SK-N-MC (cell line): ENCODE results near the gene UHRF2.
"Not testable (repeated sequence)": the region's sequence is repeated elsewhere in the genome, so short reads cannot be mapped to it uniquely, and the experiment has no call there.

Experiments
- DNase-seq: peaks from one replicate; pipeline ENCODE4 v3.0.0-alpha.2; 2011; ENCODE audit warnings: low read depth, low spot score
- H3K27ac ChIP-seq: fragments of 200-600 bp; sonication (generic); 2 replicates; pipeline ENCODE4 v1.5.1; 2016; ENCODE audit warnings: mixed run types
- H3K36me3 ChIP-seq: fragments of 200-600 bp; sonication (generic); 2 replicates; pipeline ENCODE4 v1.6.1; 2017; ENCODE audit warnings: antibody characterized with exemption, low read length, mixed read lengths; ENCODE audit not compliant: insufficient read depth
- H3K4me3 ChIP-seq: fragments of 200-600 bp; sonication (generic); 2 replicates; pipeline ENCODE4 v1.5.1; 2016
- H3K9ac ChIP-seq: fragments of 200-600 bp; sonication (generic); 2 replicates; pipeline ENCODE4 v1.8.0; 2017; ENCODE audit warnings: mixed run types, mixed read lengths; ENCODE audit not compliant: insufficient read length
- H3K9me3 ChIP-seq: fragments of 200-600 bp; sonication (generic); 2 replicates; pipeline ENCODE4 v1.6.1; 2017; ENCODE audit warnings: low read depth, mild to moderate bottlenecking, antibody characterized with exemption, low read length, moderate library complexity, mixed read lengths
- EZH2 ChIP-seq: fragments of 200-600 bp; sonication (generic); IDR thresholded peaks from one replicate; pipeline ENCODE4 v1.6.1; 2017; ENCODE audit warnings: antibody characterized with exemption
- FOXP2 ChIP-seq: optimal IDR thresholded peaks from 2 replicates; pipeline ENCODE3; 2011; ENCODE audit warnings: mild to moderate bottlenecking, moderate library complexity; ENCODE audit not compliant: insufficient read depth; ENCODE audit errors: extremely low read length, control extremely low read depth
- POLR2AphosphoS5 ChIP-seq: IDR thresholded peaks from 2 replicates; pipeline ENCODE4 v1.6.1; 2012; ENCODE audit warnings: mild to moderate bottlenecking, low read depth, low read length, borderline replicate concordance

UHRF2 gene

GRCh38 chr9:6412487-6413364 is at the start of gene UHRF2:
UHRF2 (plus strand) TSS chr9:6413199; CDS start chr9:6413491, 292 bp downstream.
- Histone ChIP-seq H3K9ac (peak within 1 kb of the TSS; percentile 98), H3K27ac (peak within 1 kb of the TSS; percentile 59), H3K9me3 (no peaks in the 10 kb centered on the region), H3K4me3 (peak within 1 kb of the TSS; percentile 90), H3K36me3 (peaks cover 22% of the 10 kb centered on the region)
- peak; percentile 70 for DNase-seq
- TF ChIP-seq EZH2: no peak
- peak; percentile 89 for TF ChIP-seq FOXP2
- peak; percentile 94 for TF ChIP-seq POLR2AphosphoS5

GRCh38 chr9:6367128-6367890 is 45.7 kb upstream of the UHRF2 start:
- Histone ChIP-seq H3K9me3 (no peaks in the 10 kb centered on the region), H3K27ac (no peak overlapping the region), H3K36me3 (no peaks in the 10 kb centered on the region), H3K9ac (no peak overlapping the region), H3K4me3 (no peak overlapping the region)
- TF ChIP-seq EZH2 (no peak), POLR2AphosphoS5 (no peak), FOXP2 (no peak)
- DNase-seq: no peak

GRCh38 chr9:6368831-6369230 is 44.2 kb upstream of the UHRF2 start:
- TF ChIP-seq EZH2 (no peak), POLR2AphosphoS5 (no peak), FOXP2 (no peak)
- Histone ChIP-seq H3K4me3 (no peak overlapping the region), H3K36me3 (no peaks in the 10 kb centered on the region), H3K27ac (no peak overlapping the region), H3K9me3 (no peaks in the 10 kb centered on the region), H3K9ac (no peak overlapping the region)
- DNase-seq: no peak

GRCh38 chr9:6381477-6382012 is 31.5 kb upstream of the UHRF2 start:
- not testable (repeated sequence) for H3K27ac ChIP-seq, H3K9ac ChIP-seq, H3K36me3 ChIP-seq, H3K9me3 ChIP-seq, H3K4me3 ChIP-seq, DNase-seq

- no peaks in the 10 kb centered on the region for H3K9me3 ChIP-seq
- no peak overlapping the region for H3K4me3 ChIP-seq
- H3K36me3 ChIP-seq: no peaks in the 10 kb centered on the region
- no peak overlapping the region for H3K9ac ChIP-seq
- no peak overlapping the region for H3K27ac ChIP-seq
- DNase-seq: no peak
- no peak for TF ChIP-seq POLR2AphosphoS5
- no peak for TF ChIP-seq EZH2
- TF ChIP-seq FOXP2: no peak
Observed at GRCh38 chr9:6382681-6383080, 30.3 kb upstream of the UHRF2 start.

- no peak for DNase-seq
- H3K36me3 ChIP-seq: no peaks in the 10 kb centered on the region
- H3K9ac ChIP-seq: no peak overlapping the region
- no peak for TF ChIP-seq EZH2
- no peak for TF ChIP-seq POLR2AphosphoS5
- no peak for TF ChIP-seq FOXP2
- no peak overlapping the region for H3K4me3 ChIP-seq
- H3K9me3 ChIP-seq: no peaks in the 10 kb centered on the region
- H3K27ac ChIP-seq: peak overlapping the region; percentile 11; the same call in 1 of the 2 replicates
Observed at GRCh38 chr9:6383551-6384225, 29.3 kb upstream of the UHRF2 start.

- Histone ChIP-seq H3K9me3 (no peaks in the 10 kb centered on the region), H3K36me3 (no peaks in the 10 kb centered on the region), H3K27ac (no peak overlapping the region), H3K9ac (no peak overlapping the region), H3K4me3 (no peak overlapping the region)
- TF ChIP-seq POLR2AphosphoS5: no peak
- TF ChIP-seq EZH2: no peak
- TF ChIP-seq FOXP2: no peak
- no peak for DNase-seq
Observed at GRCh38 chr9:6384732-6385131, 28.3 kb upstream of the UHRF2 start.

GRCh38 chr9:6399071-6399470 is 13.9 kb upstream of the UHRF2 start:
- Histone ChIP-seq H3K9me3 (no peaks in the 10 kb centered on the region), H3K4me3 (no peak overlapping the region), H3K36me3 (no peaks in the 10 kb centered on the region), H3K9ac (no peak overlapping the region), H3K27ac (no peak overlapping the region)
- DNase-seq: no peak
- TF ChIP-seq EZH2 (no peak), FOXP2 (no peak), POLR2AphosphoS5 (no peak)
